ENCODE measurements around the gene SV2A.
"Not testable (repeated sequence)": the region's sequence is repeated elsewhere in the genome, so short reads cannot be mapped to it uniquely, and the experiment has no call there.

The SV2A gene

GRCh38 chr1:149917571-149918144 is at the start of gene SV2A:
Gene SV2A (minus strand): TSS chr1:149917844. CDS start chr1:149913840, 4,004 bp downstream.
- peak; percentile 79 to 86 (median 85) for DNase-seq

- no peak for DNase-seq
Measured at GRCh38 chr1:149967041-149967440, 49.4 kb upstream of the SV2A start.

- no peak for DNase-seq
Measured at GRCh38 chr1:149966405-149966804, 48.8 kb upstream of the SV2A start.

GRCh38 chr1:149965440-149965839 is 47.8 kb upstream of the SV2A start:
- DNase-seq = no peak

GRCh38 chr1:149963358-149963757 is 45.7 kb upstream of the SV2A start:
- DNase-seq = no peak

- DNase-seq = no peak
Measured at GRCh38 chr1:149962736-149963135, 45.1 kb upstream of the SV2A start.

- DNase-seq = peak; percentile 62 to 85 (median 79)
Measured at GRCh38 chr1:149962039-149962647, 44.5 kb upstream of the SV2A start.

- DNase-seq = not testable (repeated sequence)
Measured at GRCh38 chr1:149957548-149957947, 39.9 kb upstream of the SV2A start.

GRCh38 chr1:149949911-149950310 is 32.3 kb upstream of the SV2A start:
- DNase-seq = no peak

- no peak for DNase-seq
Measured at GRCh38 chr1:149945206-149945605, 27.6 kb upstream of the SV2A start.

- DNase-seq = no peak
Measured at GRCh38 chr1:149942885-149943284, 25.2 kb upstream of the SV2A start.

- DNase-seq = peak in 2 of 3 experiments; percentile 11 to 39
Measured at GRCh38 chr1:149942207-149942606, 24.6 kb upstream of the SV2A start.

GRCh38 chr1:149940427-149940826 is 22.8 kb upstream of the SV2A start:
- DNase-seq = no peak

GRCh38 chr1:149938668-149939003 is 21.0 kb upstream of the SV2A start:
- not testable (repeated sequence) for DNase-seq

- no peak for DNase-seq
Measured at GRCh38 chr1:149937759-149938158, 20.1 kb upstream of the SV2A start.

- peak in 1 of 3 experiments; percentile 86 for DNase-seq
Measured at GRCh38 chr1:149936992-149937705, 19.5 kb upstream of the SV2A start.

- DNase-seq = peak in 1 of 3 experiments; percentile 55
Measured at GRCh38 chr1:149936170-149936991, 18.7 kb upstream of the SV2A start, which contains the start of gene MTMR11. Gene MTMR11 (minus strand): TSS chr1:149936879. CDS start chr1:149936647, 232 bp downstream.

- no peak for DNase-seq
Measured at GRCh38 chr1:149934356-149934755, 16.7 kb upstream of the SV2A start.

GRCh38 chr1:149933208-149933607 is 15.6 kb upstream of the SV2A start:
- no peak for DNase-seq

- DNase-seq = no peak
Measured at GRCh38 chr1:149932474-149932873, 14.8 kb upstream of the SV2A start.

- no peak for DNase-seq
Measured at GRCh38 chr1:149931212-149931790, 13.7 kb upstream of the SV2A start.

- DNase-seq = no peak
Measured at GRCh38 chr1:149929856-149930255, 12.2 kb upstream of the SV2A start.

- no peak for DNase-seq
Measured at GRCh38 chr1:149928401-149928724, 10.7 kb upstream of the SV2A start.

Measured in NCI-H1417 (cell line).